ENCODE measurements around the gene MPHOSPH10.
"Not testable (repeated sequence)": the region's sequence is repeated elsewhere in the genome, so short reads cannot be mapped to it uniquely, and the experiment has no call there.

The MPHOSPH10 gene

DNA sequence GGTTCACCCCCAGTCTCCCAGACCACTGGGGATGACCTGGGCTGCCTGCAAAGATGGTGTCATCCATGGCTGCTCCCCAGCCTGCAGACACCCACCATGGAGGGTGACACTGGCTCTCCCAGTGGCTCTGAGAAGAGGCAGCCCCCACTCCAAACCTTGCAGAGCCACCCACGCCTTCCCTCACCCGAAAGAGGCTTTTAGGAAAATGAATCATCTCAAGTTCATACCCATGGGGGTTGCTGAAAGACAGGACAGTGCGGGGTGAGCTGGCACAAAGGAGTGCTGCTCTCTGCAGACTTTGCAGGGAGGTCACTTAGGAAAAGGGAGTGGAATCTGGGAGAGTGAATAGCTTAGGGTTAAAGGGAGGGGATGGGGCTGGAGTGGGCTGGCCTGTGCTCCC lies 36.4 kb downstream of the MPHOSPH10 start:
- in situ Hi-C loops (cut with HindIII; ENCODE audit: low sequenced_read_pairs) = no loop called here

DNA sequence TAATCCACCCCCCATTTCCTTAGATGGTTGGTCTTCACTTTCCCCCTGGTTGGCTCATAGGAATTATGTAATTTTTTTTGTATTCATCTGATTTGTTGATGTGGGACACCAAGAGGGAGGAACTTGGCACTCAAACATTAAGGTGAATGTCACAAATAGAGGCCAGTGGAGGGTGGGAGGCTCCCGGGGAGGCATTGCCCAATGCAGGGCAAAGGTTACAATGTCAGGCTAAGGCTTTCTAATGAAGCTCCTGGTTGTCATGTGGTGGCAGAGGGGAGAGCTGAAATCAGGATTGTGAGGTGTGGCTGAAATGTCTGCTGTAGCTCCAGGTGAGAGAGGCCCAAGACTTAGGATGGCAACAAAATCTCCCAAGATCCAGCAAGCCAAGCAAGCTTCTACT lies 42.7 kb downstream of the MPHOSPH10 start:
- in situ Hi-C loops (cut with HindIII; ENCODE audit: low sequenced_read_pairs) = no loop called here

DNA sequence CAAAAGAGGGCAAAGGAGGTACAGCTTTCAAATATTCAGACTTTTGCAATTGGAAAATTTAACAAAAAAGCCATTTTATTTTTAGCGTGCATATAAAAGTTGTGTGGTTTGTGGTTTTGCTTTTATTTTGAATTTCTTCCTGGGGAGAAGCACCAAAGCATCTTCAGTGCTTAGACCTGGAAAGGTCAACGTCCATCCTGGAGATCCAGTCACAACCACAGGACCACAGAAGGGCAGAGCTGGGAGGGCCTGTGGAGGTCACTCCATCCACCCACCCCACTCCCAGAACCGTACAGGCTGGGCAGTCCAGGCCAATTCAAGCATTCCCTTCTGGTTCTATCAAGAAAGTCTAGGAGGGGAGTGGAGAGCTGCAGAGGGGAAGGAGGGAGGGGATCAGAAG lies 43.8 kb downstream of the MPHOSPH10 start:
- in situ Hi-C loops (cut with HindIII; ENCODE audit: low sequenced_read_pairs) = no loop called here

DNA sequence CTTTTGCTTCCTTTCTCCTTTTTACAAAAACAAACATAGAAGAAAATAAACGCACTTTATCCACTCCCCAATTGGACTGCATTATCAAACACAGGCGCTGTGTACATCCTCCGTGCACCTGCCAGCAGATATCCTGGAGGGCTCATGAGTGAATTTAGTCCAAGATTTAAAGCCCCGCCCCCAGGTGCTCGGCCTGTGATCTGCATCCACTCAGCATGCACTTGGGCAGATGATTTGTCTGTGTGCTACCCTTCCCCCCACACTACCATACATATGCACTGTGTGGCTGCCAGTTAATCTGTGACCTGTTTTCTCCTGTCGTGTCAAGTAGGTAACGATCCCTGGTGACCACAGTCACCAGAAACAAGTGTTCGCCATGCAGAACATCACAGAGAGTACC lies 48.4 kb downstream of the MPHOSPH10 start:
- in situ Hi-C loops (cut with HindIII; ENCODE audit: low sequenced_read_pairs) = not testable (repeated sequence)

DNA sequence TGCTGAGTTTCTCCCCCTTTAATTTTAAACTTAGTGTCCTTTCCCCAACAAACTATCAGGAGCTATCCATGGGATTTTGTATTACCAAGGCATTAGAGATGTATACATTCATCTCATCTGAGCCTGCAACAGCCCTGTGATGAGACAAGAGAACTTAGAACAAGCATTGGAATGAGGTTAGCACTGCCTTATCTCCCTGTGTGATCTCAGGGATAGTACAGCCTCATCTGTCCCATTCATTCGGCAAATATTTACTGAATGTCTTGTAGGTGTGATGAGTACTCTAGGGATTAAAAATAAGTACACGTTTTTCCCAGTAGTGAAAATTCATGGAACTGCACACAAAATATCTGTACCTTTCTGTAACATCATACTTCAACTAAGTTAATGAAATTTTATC lies 50.9 kb downstream of the MPHOSPH10 start:
- in situ Hi-C loops (cut with HindIII; ENCODE audit: low sequenced_read_pairs) = no loop called here

DNA sequence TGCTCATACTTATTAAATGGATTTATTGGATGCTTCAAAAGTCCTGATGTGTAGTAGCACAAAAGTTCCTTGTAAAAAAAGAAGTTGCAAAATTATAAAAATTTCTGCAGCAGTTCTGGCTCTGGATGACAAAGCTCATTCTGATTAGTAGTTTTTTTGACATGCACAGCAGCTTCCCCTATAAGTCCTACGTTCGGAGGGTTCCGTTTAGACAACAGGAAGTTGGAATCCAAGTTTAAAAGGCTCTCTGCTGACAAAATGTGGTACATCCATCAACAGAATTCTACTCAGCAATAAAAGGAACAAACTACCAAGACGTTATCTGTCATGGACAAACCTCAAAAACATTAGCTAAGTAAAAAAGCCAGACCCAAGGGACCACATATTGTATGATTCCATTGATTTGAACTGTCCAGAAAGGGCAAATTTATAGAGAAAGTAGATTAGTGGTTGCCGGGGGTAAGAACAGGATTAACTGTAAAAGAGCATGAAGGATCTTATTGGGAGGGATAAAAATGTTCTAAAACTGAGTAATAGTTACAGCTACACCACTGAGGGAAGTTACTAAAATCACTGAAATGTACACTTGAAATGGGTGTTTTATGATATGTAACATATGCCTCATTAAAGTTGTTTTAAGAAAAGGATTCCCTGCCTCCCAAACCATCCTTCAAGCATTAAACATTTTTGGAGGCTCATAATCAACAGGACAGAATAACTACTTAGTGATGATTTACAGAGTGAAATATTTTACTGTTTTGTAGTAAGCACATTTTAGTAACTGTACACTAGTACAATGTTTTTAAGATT lies 53.1 kb downstream of the MPHOSPH10 start:
- in situ Hi-C loops (cut with HindIII; ENCODE audit: low sequenced_read_pairs) = not testable (repeated sequence)

DNA sequence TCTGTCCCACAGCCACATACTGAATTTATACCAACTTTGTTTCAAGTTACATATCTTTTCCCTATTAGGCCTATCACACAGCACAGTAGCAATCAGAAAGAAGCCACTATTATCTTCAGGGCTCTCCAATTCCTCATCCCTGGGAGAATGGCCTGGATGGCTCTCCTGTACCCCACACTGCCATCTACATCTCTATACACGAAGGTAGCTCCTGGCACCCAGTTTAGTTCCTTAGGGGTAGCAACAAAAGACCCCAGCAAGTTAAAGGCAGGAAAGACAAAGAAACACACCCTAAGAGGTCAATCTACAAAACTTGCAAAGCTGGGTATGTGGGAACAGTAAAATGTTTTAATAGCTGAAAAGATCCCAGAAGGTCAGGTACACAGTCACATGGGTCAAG lies 56.5 kb downstream of the MPHOSPH10 start:
- in situ Hi-C loops (cut with HindIII; ENCODE audit: low sequenced_read_pairs) = no loop called here

DNA sequence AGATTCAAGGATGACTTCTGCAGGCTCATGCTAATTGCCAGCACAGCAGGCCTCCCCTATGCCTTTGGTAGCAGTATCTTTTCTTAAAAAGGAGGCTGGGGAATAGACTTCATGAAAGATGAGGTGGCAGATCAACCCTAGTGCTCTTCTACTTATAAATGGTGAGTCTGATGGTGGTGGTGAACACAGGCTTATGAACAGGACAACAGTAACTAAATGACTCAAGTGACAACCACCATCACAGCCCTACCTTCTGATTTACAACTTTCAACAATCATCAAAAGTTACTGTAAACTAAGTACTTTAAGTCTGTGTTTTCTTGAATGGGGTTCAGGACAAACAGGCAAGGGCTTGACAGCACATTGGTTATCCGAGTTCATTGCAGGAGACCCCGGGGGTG lies 57.2 kb downstream of the MPHOSPH10 start:
- in situ Hi-C loops (cut with HindIII; ENCODE audit: low sequenced_read_pairs) = no loop called here

DNA sequence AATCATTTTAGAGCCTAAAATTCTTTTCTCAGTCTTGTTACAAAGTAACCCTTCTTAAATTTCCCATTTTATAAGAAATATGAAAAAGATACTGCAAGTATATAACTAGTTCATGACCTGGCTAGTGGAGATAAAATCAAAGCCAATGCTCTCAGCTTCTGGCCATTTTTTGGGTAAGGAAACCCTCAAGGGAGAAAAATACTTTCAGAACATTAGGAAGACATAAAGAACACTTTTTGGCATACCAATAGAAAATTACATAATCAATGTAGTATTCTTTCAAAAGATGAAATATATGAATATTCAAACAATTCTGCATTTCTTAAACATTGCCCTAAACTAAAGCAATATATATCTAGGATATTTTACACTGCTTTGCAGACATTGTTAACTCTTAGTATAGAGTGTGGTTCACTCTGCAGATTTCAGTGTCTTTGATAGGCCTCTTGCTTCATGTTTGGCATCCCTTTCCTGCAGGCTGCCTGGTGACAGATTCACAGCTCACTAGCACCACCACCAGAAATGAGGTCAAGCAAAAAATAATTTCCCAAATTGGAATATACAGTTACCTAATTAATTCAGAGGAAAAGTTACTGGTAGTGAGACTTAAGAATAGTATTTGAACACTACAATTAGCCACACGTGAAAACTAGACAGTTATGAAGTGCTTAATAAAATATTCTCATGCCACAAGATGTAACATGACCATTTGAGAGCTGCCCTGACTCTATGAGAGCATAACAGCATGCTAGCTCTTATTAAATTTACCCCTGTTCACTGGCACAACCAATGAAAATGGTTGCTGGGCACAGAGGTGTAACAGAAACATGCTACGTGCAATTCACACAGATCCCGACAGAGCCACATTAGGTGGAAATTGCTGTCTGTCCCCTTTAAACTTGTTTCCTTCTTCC lies 60.5 kb downstream of the MPHOSPH10 start:
- in situ Hi-C loops (cut with HindIII; ENCODE audit: low sequenced_read_pairs) = no loop called here

DNA sequence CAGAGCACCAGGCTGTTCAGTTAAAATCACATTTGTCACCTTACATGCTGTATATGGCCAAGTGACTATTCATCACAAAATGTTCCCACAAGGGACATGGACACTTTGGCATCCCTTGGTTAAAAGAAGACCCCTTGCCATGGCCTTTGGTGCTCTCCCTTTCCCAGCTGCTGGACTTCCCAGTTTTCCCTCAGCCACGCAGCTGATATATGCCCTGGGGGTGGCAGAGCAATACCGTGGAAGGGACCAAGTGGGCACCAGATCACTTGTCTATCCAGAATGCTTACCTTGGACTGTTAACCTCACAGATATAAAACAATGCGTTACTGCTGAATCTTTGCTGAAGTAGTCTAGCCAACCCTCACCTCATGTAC lies 61.1 kb downstream of the MPHOSPH10 start:
- in situ Hi-C loops (cut with HindIII; ENCODE audit: low sequenced_read_pairs) = no loop called here
